KBM-7 (cell line): Measurements from ENCODE around the gene SPINT2.
A peak's percentile ranks its signal among the peaks of the same experiment; 100 is the strongest.

ENCODE experiments used
- DNase-seq: peaks from one replicate; pipeline ENCODE4 v3.0.0-alpha.2; 2015
- in situ Hi-C: fragments of 300-500 bp; cut with MboI; formaldehyde crosslinking; loops from 2 replicates; pipeline ENCODE4 v1.14.3; 2020; ENCODE audit warnings: low sequenced_read_pairs, low pct_unique_long_range_greater_than_20kb, mixed read lengths

The SPINT2 gene

GRCh38 chr19:38285567-38285966, 21.2 kb downstream of the SPINT2 start:
- no peak for DNase-seq
- in situ Hi-C loops = no loop called here

- DNase-seq = peak; percentile 81
- in situ Hi-C loops = no loop called here
Measured at GRCh38 chr19:38287604-38288003, 23.2 kb downstream of the SPINT2 start.

- no peak for DNase-seq
- in situ Hi-C loops = no loop called here
Measured at GRCh38 chr19:38288123-38288855, 23.9 kb downstream of the SPINT2 start.

GRCh38 chr19:38289955-38290354, 25.6 kb downstream of the SPINT2 start:
- in situ Hi-C loops = no loop called here

GRCh38 chr19:38290631-38291147, 26.3 kb downstream of the SPINT2 start:
- no peak for DNase-seq
- in situ Hi-C loops = no loop called here

More at GRCh38 chr19:38289955-38290354, 25.6 kb downstream of the SPINT2 start:
- no peak for DNase-seq

- no peak for DNase-seq
- in situ Hi-C loops = no loop called here
Measured at GRCh38 chr19:38291855-38292254, 27.5 kb downstream of the SPINT2 start.

- no peak for DNase-seq
- in situ Hi-C loops = no loop called here
Measured at GRCh38 chr19:38293281-38293680, 28.9 kb downstream of the SPINT2 start.

- DNase-seq = no peak
- in situ Hi-C loops = no loop called here
Measured at GRCh38 chr19:38294090-38294489, 29.7 kb downstream of the SPINT2 start.

GRCh38 chr19:38298821-38299680, 34.7 kb downstream of the SPINT2 start:
- DNase-seq = no peak
- in situ Hi-C loops = no loop called here

- no peak for DNase-seq
- in situ Hi-C loops = no loop called here
Measured at GRCh38 chr19:38303517-38304351, 39.4 kb downstream of the SPINT2 start, which contains the start of gene C19orf33. TSS of gene C19orf33 (plus strand) at chr19:38304251. CDS start at chr19:38304262, 11 bp downstream.

GRCh38 chr19:38304352-38304865, 40.0 kb downstream of the SPINT2 start:
- in situ Hi-C loops = no loop called here
- no peak for DNase-seq

GRCh38 chr19:38304866-38305429, 40.6 kb downstream of the SPINT2 start:
- no peak for DNase-seq
- in situ Hi-C loops = no loop called here

GRCh38 chr19:38306236-38306635, 41.9 kb downstream of the SPINT2 start:
- DNase-seq = no peak
- in situ Hi-C loops = no loop called here

GRCh38 chr19:38307076-38307475, 42.7 kb downstream of the SPINT2 start:
- no peak for DNase-seq
- in situ Hi-C loops = no loop called here

GRCh38 chr19:38307597-38307996, 43.2 kb downstream of the SPINT2 start:
- in situ Hi-C loops = no loop called here
- DNase-seq = no peak

GRCh38 chr19:38308006-38308766, 43.8 kb downstream of the SPINT2 start:
- DNase-seq = no peak
- in situ Hi-C loops = no loop called here

- in situ Hi-C loops = no loop called here
- DNase-seq = no peak
Measured at GRCh38 chr19:38308926-38309614, 44.7 kb downstream of the SPINT2 start.
